Measurements from ENCODE around the gene ZFAND3.

- TF ChIP-seq POLR2A (IDR thresholded peaks at IDR 0.05; ENCODE audit: low read depth, low read length) (no peak), EP300 (IDR thresholded peaks at IDR 0.05; ENCODE audit: borderline replicate concordance in 1 of 2, control insufficient read depth in 1 of 2, low read depth in 2 of 2, low read length in 2 of 2) (no peak), RAD21 (IDR thresholded peaks at IDR 0.05; ENCODE audit: insufficient read depth, low read depth, low read length) (no peak), ZBTB11 (CRISPR knock-in tag; IDR thresholded peaks at IDR 0.05) (no peak)
These were observed 34.4 kb upstream of the ZFAND3 start for GRCh38 chr6:37785002-37785662.
